Duodenal mucosa (tissue), 2 donors: ENCODE measurements around the gene FRMD4A.

ENCODE experiments used
- H3K27ac ChIP-seq: one replicate; pipeline ENCODE4 v1.7.0; 2013; ENCODE audit warnings: low read depth, low read length
- H3K27me3 ChIP-seq, 2 donors: one replicate each; pipeline ENCODE4 v1.7.0; 2013; ENCODE audit warnings: low read length in 2 of 2, control low read depth in 1 of 2; ENCODE audit not compliant: insufficient read depth in 2 of 2, control insufficient read depth in 1 of 2
- H3K36me3 ChIP-seq, 2 donors: one replicate each; pipeline ENCODE4 v1.7.0; 2013; ENCODE audit warnings: low read length in 2 of 2, control low read depth in 1 of 2; ENCODE audit not compliant: insufficient read depth in 2 of 2, control insufficient read depth in 1 of 2
- H3K4me1 ChIP-seq, 2 donors: one replicate each; pipeline ENCODE4 v1.7.0; 2013; ENCODE audit warnings: low read length in 2 of 2, control low read depth in 1 of 2; ENCODE audit not compliant: insufficient read depth in 2 of 2, control insufficient read depth in 1 of 2
- H3K4me3 ChIP-seq, 2 donors: one replicate each; pipeline ENCODE4 v1.7.0; 2013; ENCODE audit warnings: low read length in 2 of 2, low read depth in 1 of 2
- H3K9ac ChIP-seq, 2 donors: one replicate each; pipeline ENCODE4 v1.7.0; 2013; ENCODE audit warnings: low read length in 2 of 2, low read depth in 1 of 2
- H3K9me3 ChIP-seq, 2 donors: one replicate each; pipeline ENCODE4 v1.7.0; 2013; ENCODE audit warnings: low read length in 2 of 2, control low read depth in 1 of 2; ENCODE audit not compliant: control insufficient read depth in 1 of 2

The FRMD4A gene

GRCh38 chr10:14365266-14365665 is 34.5 kb upstream of the FRMD4A start:
- H3K4me1 ChIP-seq, result no peaks in the 10 kb centered on the region
- no peak overlapping the region for H3K9ac ChIP-seq
- no peaks in the 10 kb centered on the region for H3K36me3 ChIP-seq
- no peak overlapping the region for H3K4me3 ChIP-seq
- peaks cover 0 to 12% of the 10 kb centered on the region in 2 donors for H3K27me3 ChIP-seq
- no peaks in the 10 kb centered on the region for H3K9me3 ChIP-seq
- H3K27ac ChIP-seq, result no peak overlapping the region

GRCh38 chr10:14362104-14362503 is 31.4 kb upstream of the FRMD4A start:
- peaks cover 0 to 12% of the 10 kb centered on the region in 2 donors for H3K27me3 ChIP-seq
- no peak overlapping the region for H3K9ac ChIP-seq
- no peaks in the 10 kb centered on the region for H3K4me1 ChIP-seq
- H3K4me3 ChIP-seq, result no peak overlapping the region
- H3K27ac ChIP-seq, result no peak overlapping the region
- no peaks in the 10 kb centered on the region for H3K9me3 ChIP-seq
- no peaks in the 10 kb centered on the region for H3K36me3 ChIP-seq

GRCh38 chr10:14360961-14361360 is 30.2 kb upstream of the FRMD4A start:
- no peak overlapping the region for H3K4me3 ChIP-seq
- H3K9me3 ChIP-seq, result no peaks in the 10 kb centered on the region
- no peaks in the 10 kb centered on the region for H3K36me3 ChIP-seq
- H3K27me3 ChIP-seq, result peaks cover 0 to 12% of the 10 kb centered on the region in 2 donors
- no peak overlapping the region for H3K27ac ChIP-seq
- H3K9ac ChIP-seq, result no peak overlapping the region
- H3K4me1 ChIP-seq, result no peaks in the 10 kb centered on the region

GRCh38 chr10:14360515-14360914 is 29.8 kb upstream of the FRMD4A start:
- Histone ChIP-seq H3K4me1 (no peaks in the 10 kb centered on the region), H3K9ac (no peak overlapping the region)

GRCh38 chr10:14358886-14359573 is 28.3 kb upstream of the FRMD4A start:
- H3K36me3 ChIP-seq, result no peaks in the 10 kb centered on the region
- H3K27ac ChIP-seq, result no peak overlapping the region
- no peaks in the 10 kb centered on the region for H3K4me1 ChIP-seq
- no peak overlapping the region for H3K9ac ChIP-seq
- no peaks in the 10 kb centered on the region for H3K9me3 ChIP-seq
- no peak overlapping the region for H3K4me3 ChIP-seq
- peaks cover 0 to 5% of the 10 kb centered on the region in 2 donors for H3K27me3 ChIP-seq

More at GRCh38 chr10:14360515-14360914, 29.8 kb upstream of the FRMD4A start:
- no peak overlapping the region for H3K27ac ChIP-seq
- no peaks in the 10 kb centered on the region for H3K9me3 ChIP-seq
- H3K27me3 ChIP-seq, result peaks cover 0 to 12% of the 10 kb centered on the region in 2 donors
- H3K4me3 ChIP-seq, result no peak overlapping the region
- no peaks in the 10 kb centered on the region for H3K36me3 ChIP-seq

GRCh38 chr10:14356921-14357320 is 26.2 kb upstream of the FRMD4A start:
- Histone ChIP-seq H3K9me3 (no peaks in the 10 kb centered on the region), H3K4me3 (no peak overlapping the region), H3K36me3 (no peaks in the 10 kb centered on the region), H3K9ac (no peak overlapping the region), H3K27ac (no peak overlapping the region), H3K27me3 (no peaks in the 10 kb centered on the region), H3K4me1 (no peaks in the 10 kb centered on the region)

GRCh38 chr10:14355750-14356149 is 25.0 kb upstream of the FRMD4A start:
- Histone ChIP-seq H3K4me3 (no peak overlapping the region), H3K9ac (no peak overlapping the region), H3K4me1 (no peaks in the 10 kb centered on the region), H3K27me3 (no peaks in the 10 kb centered on the region), H3K27ac (no peak overlapping the region), H3K36me3 (no peaks in the 10 kb centered on the region), H3K9me3 (no peaks in the 10 kb centered on the region)

GRCh38 chr10:14353291-14353913 is 22.7 kb upstream of the FRMD4A start:
- no peaks in the 10 kb centered on the region for H3K36me3 ChIP-seq
- H3K4me1 ChIP-seq, result no peaks in the 10 kb centered on the region
- H3K27me3 ChIP-seq, result no peaks in the 10 kb centered on the region
- no peak overlapping the region for H3K4me3 ChIP-seq
- H3K27ac ChIP-seq, result no peak overlapping the region
- no peak overlapping the region for H3K9ac ChIP-seq
- H3K9me3 ChIP-seq, result no peaks in the 10 kb centered on the region

- H3K9me3 ChIP-seq, result no peaks in the 10 kb centered on the region
- peaks cover 0 to 3% of the 10 kb centered on the region in 2 donors for H3K27me3 ChIP-seq
- H3K9ac ChIP-seq, result no peak overlapping the region
- no peak overlapping the region for H3K27ac ChIP-seq
- H3K4me3 ChIP-seq, result no peak overlapping the region
- H3K4me1 ChIP-seq, result no peaks in the 10 kb centered on the region
- H3K36me3 ChIP-seq, result no peaks in the 10 kb centered on the region
Measured at GRCh38 chr10:14350006-14350405, 19.3 kb upstream of the FRMD4A start.

GRCh38 chr10:14349081-14349480 is 18.4 kb upstream of the FRMD4A start:
- no peak overlapping the region for H3K9ac ChIP-seq
- peaks cover 0 to 3% of the 10 kb centered on the region in 2 donors for H3K27me3 ChIP-seq
- no peaks in the 10 kb centered on the region for H3K36me3 ChIP-seq
- no peak overlapping the region for H3K4me3 ChIP-seq
- no peak overlapping the region for H3K27ac ChIP-seq
- H3K9me3 ChIP-seq, result no peaks in the 10 kb centered on the region
- no peaks in the 10 kb centered on the region for H3K4me1 ChIP-seq
